HT-29 (cell line): ENCODE data around the gene SYT15B. TPM values are rescaled to one million over a fixed set of nuclear protein-coding genes. Genes with fewer than 3 reads are reported as not detected.
"Not testable (repeated sequence)": the region's sequence is repeated elsewhere in the genome, so short reads cannot be mapped to it uniquely, and the experiment has no call there.

Experiments
- DNase-seq: peaks from one replicate; pipeline ENCODE4 v3.0.0-alpha.2; 2015; ENCODE audit warnings: low spot score
- total RNA-seq: library from RNA; depleted of rRNA; stranded (reverse); fragments of >200 nt; shearing (Covaris generic); gene quantifications from 2 replicates; pipeline ENCODE4 v1.2.3, GENCODE V29; 2014; rRNA removed

SYT15B gene
- not detected in 2 replicates for total RNA-seq

- DNase-seq, result not testable (repeated sequence)
These were observed at the start of gene SYT15B for GRCh38 chr10:47763554-47764175. TSS of gene SYT15B (minus strand) at chr10:47763592. CDS start at chr10:47762640, 952 bp downstream.

DNA sequence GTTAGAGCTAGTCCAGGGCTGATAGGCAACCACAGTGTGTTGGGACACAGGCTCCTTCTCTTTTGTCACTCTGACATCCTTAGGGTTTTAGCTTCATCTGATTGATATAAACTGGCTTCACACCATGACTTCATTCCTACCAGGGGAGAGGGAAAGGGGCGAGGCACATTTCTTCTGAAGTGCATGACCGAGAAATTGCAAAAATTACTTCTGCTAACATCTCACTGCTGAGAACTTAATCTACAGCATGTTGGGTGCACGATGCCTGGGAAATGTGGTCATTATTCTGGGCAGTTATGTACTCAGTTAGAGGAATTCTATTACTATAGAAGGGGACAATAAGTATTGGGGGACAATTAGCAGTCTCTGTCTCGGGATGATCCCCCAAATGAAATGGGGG, 16.2 kb upstream of the SYT15B start:
- DNase-seq, result not testable (repeated sequence)

- peak; percentile 82 for DNase-seq
These were observed 12.2 kb upstream of the SYT15B start for GRCh38 chr10:47775361-47776231.

GRCh38 chr10:47770745-47771144, 7.4 kb upstream of the SYT15B start:
- DNase-seq, result not testable (repeated sequence)

- not testable (repeated sequence) for DNase-seq
These were observed 5.3 kb upstream of the SYT15B start for GRCh38 chr10:47768578-47769115.

DNA sequence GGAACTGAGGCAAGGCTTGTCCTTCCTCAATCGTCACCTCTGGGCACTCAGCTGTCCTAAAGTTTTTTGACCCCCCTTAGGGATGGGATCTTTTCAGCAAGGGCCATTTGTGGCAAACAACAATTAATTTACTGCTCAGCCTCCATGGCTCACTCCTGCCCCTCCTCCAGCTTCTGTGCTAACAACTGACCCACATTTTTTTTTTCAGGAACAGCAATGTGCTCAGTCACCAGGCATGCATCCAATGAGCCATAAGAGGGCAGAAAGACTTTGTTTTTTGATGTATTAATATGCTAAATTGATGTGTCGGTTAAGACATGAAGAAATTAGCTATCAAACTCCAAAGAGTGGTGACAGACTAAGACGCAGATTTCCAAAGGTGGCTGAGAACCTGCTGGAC, 4.7 kb upstream of the SYT15B start:
- DNase-seq, result not testable (repeated sequence)

- DNase-seq, result not testable (repeated sequence)
These were observed 3.8 kb upstream of the SYT15B start for GRCh38 chr10:47767236-47767635.

DNA sequence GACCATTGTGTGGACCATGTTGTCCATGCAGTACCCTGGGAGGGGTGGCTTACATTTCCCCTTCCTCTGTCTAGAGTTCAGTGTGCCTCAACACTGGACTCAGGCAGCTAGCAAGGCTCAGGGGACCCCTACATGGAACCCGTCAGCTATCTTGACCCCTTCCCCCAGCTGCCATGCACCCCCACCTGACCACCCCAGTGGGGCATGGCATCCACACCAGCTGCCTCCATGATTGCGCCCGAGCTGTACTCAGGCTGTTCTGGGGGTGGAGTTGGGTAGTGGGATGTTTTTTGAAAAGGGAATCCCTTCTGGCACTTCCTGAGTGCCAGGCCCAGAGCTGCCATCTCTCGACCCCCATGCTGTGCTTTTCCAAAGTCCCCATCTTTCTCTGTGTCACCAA, 1.8 kb upstream of the SYT15B start:
- not testable (repeated sequence) for DNase-seq

- not testable (repeated sequence) for DNase-seq
These were observed 478 bp downstream of the SYT15B start for GRCh38 chr10:47762674-47763553.

DNA sequence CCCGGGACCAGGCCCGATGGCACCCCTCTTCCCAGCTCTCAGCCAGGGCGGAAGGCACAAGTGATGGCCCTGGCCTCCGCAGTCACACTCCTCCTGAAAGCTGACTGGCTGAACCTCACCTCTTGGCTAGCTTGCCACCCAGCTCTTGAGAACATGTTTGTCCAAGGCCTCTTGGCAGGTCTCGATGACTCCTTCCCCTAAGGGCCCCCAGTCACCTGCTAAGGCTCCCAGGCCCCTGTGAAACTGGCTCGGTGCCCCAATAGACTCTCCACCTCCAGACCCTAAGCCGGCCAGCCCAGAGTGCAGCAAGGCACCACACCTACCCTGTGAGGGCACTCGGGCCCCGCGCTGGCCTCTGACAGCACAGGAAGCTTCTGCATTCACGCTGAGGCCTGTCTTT, 4.5 kb downstream of the SYT15B start:
- DNase-seq, result not testable (repeated sequence)

DNA sequence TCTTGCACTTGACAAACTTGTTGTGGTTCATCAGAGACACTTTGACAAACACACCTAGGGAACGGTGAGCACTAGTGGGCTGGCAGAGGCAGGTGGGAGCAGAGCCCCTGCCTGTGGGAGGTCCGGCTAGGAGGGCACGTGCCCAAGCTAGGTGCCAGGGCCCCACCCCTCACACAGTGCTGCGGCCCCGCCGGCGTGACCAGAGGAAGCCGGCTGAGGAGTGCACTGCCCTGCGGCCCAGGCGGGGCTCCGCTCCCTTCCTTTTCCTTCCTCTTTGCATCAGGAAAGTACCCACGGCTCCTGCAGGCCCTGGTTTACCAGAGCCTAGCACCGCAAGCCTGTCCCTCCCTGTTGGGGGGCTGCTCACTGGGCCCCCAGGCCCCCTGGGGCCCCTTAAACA, 7.2 kb downstream of the SYT15B start:
- not testable (repeated sequence) for DNase-seq

GRCh38 chr10:47753871-47754270, 9.5 kb downstream of the SYT15B start:
- DNase-seq, result not testable (repeated sequence)

- DNase-seq, result not testable (repeated sequence)
These were observed 10.2 kb downstream of the SYT15B start for GRCh38 chr10:47753176-47753575.

GRCh38 chr10:47751821-47752220, 11.6 kb downstream of the SYT15B start:
- DNase-seq, result not testable (repeated sequence)

DNA sequence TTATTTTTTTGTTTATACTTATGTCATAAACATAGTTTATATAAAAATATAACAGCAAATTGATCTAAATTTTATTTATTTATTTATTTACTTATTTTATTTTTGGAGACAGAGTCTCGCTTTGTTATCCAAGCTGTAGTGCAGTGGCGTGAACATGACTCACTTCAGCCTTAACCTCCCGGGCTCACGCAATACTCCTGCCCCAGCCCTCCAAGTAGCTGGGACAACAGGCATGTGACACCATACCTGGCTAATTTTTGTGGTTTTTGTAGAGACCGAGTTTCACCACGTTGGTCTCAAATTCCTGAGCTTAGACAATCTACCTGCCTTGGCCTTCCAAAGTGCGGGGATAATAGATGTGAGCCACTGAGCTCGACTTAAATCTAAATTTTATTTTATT, 13.0 kb downstream of the SYT15B start:
- DNase-seq, result not testable (repeated sequence)

- DNase-seq, result not testable (repeated sequence)
These were observed 16.5 kb downstream of the SYT15B start for GRCh38 chr10:47746780-47747376.

- DNase-seq, result not testable (repeated sequence)
These were observed 18.5 kb downstream of the SYT15B start for GRCh38 chr10:47744881-47745280.

- DNase-seq, result peak; percentile 0
These were observed 19.5 kb downstream of the SYT15B start for GRCh38 chr10:47743611-47744550.

- DNase-seq, result not testable (repeated sequence)
These were observed 22.5 kb downstream of the SYT15B start for GRCh38 chr10:47740868-47741267.

- DNase-seq, result not testable (repeated sequence)
These were observed 32.5 kb downstream of the SYT15B start for GRCh38 chr10:47730911-47731310.
